Measurements from ENCODE around the gene NOP56. TPM values are rescaled to one million over a fixed set of nuclear protein-coding genes. Genes with fewer than 3 reads are reported as not detected.
A peak's percentile ranks its signal among the peaks of the same experiment; 100 is the strongest.

NOP56 gene
- total and polyA plus RNA-seq, 9 of the 15 experiments (the other 6 are each of a cell fraction or from before 2014, with no cell fraction given), result 295 to 697 (median 439) TPM

DNA sequence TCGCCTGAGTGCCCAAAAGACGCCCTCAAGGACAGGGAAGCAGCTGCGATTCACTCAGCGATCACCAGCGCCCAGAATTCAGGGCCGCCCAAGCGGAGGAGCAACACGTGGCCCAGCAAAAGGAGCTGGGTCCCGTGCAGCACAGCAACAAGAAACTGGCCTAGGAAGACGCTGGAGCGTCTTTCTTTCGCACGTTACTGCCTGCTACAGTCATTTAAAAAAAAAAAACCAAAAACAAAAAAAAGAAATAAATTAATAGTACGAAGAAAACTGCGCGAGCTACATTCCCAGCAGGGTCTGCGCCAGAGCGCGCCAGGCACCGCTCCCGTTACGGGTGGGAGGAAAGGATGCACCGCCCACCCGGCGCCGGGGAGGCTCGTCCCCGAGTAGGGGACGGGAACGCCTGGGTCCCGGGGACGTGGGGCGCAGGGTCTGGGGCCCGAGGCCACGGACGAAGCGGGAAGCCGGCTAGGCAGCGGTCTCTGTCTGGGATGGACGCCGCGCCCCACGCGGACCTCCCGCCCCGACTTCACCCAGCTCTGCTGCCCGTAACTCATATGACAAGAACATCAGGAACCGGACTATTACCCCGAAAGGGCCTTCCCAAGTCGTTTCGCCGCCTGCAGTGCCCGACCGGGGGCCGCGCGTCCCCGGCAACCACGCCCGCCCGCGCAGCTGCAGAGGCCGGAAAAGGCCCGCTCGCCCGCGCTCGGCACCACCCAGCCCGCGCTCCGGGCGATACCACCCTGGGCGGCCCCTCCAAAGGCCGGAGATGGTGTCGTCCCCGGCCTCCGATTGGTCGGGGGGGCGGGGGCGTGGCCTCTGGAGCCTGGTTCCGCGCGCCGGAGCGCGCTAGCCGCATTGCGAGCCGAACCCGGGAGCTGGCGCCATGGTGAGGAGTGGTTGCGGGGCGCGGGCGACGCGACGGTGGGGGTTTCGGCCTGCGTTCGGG lies at the start of gene NOP56 (continued):
- TF ChIP-seq, protein P1, sequence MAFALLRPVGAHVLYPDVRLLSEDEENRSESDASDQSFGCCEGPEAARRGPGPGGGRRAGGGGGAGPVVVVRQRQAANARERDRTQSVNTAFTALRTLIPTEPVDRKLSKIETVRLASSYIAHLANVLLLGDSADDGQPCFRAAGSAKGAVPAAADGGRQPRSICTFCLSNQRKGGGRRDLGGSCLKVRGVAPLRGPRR (CRISPR knock-in tag; IDR thresholded peaks at IDR 0.05), result no peak
- TF ChIP-seq DIDO1 (tag; IDR thresholded peaks at IDR 0.05; ENCODE audit: low read depth) (no peak), NR3C1 (CRISPR knock-in tag; IDR thresholded peaks at IDR 0.05) (0 out of 2 replicates have a peak, but pooled peaks have one; percentile 73), ELF2 (CRISPR knock-in tag; IDR thresholded peaks at IDR 0.05) (no peak), ZNF134 (CRISPR knock-in tag; conservative IDR thresholded peaks at IDR 0.05) (no peak), MYC (IDR thresholded peaks at IDR 0.05; ENCODE audit: low read depth, low read length) (peak; percentile 89), MYC (CRISPR knock-in tag; IDR thresholded peaks at IDR 0.05; ENCODE audit: borderline replicate concordance, low read depth) (peak; percentile 74; the same call in 1 of the 2 replicates), NFRKB (IDR thresholded peaks at IDR 0.05; ENCODE audit: low read depth) (0 out of 2 replicates have a peak, but pooled peaks have one; percentile 57), ZNF76 (CRISPR knock-in tag; IDR thresholded peaks at IDR 0.05; ENCODE audit: borderline replicate concordance) (no peak), L3MBTL2 (IDR thresholded peaks at IDR 0.05) (peak; percentile 77), SMAD3 (CRISPR knock-in tag; conservative IDR thresholded peaks at IDR 0.05) (no peak), MYBL2 (IDR thresholded peaks at IDR 0.05; ENCODE audit: low read depth) (no peak), MYBL2 (CRISPR knock-in tag; IDR thresholded peaks at IDR 0.05; ENCODE audit: borderline replicate concordance) (no peak), HNRNPLL (IDR thresholded peaks at IDR 0.05; ENCODE audit: low read depth, low read length, poor library complexity, severe bottlenecking) (no peak), SRSF1 (IDR thresholded peaks at IDR 0.05; ENCODE audit: low read depth, low read length) (peak; percentile 42; the same call in 1 of the 2 replicates), U2AF1 (optimal IDR thresholded peaks at IDR 0.05; ENCODE audit: low read depth, low read length) (peak; percentile 87), TAF15 (IDR thresholded peaks at IDR 0.05; ENCODE audit: low read depth, low read length) (no peak), ARID1B (IDR thresholded peaks at IDR 0.05) (no peak)
- TF ChIP-seq, protein P2, sequence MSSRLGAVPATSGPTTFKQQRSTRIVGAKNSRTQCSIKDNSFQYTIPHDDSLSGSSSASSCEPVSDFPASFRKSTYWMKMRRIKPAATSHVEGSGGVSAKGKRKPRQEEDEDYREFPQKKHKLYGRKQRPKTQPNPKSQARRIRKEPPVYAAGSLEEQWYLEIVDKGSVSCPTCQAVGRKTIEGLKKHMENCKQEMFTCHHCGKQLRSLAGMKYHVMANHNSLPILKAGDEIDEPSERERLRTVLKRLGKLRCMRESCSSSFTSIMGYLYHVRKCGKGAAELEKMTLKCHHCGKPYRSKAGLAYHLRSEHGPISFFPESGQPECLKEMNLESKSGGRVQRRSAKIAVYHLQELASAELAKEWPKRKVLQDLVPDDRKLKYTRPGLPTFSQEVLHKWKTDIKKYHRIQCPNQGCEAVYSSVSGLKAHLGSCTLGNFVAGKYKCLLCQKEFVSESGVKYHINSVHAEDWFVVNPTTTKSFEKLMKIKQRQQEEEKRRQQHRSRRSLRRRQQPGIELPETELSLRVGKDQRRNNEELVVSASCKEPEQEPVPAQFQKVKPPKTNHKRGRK (tag; IDR thresholded peaks at IDR 0.05), result no peak
- TF ChIP-seq, protein P3, sequence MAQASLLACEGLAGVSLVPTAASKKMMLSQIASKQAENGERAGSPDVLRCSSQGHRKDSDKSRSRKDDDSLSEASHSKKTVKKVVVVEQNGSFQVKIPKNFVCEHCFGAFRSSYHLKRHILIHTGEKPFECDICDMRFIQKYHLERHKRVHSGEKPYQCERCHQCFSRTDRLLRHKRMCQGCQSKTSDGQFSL (CRISPR knock-in tag; IDR thresholded peaks at IDR 0.05), result no peak
- TF ChIP-seq, protein P3 (tag; IDR thresholded peaks at IDR 0.05), result no peak
- TF ChIP-seq, protein P4, sequence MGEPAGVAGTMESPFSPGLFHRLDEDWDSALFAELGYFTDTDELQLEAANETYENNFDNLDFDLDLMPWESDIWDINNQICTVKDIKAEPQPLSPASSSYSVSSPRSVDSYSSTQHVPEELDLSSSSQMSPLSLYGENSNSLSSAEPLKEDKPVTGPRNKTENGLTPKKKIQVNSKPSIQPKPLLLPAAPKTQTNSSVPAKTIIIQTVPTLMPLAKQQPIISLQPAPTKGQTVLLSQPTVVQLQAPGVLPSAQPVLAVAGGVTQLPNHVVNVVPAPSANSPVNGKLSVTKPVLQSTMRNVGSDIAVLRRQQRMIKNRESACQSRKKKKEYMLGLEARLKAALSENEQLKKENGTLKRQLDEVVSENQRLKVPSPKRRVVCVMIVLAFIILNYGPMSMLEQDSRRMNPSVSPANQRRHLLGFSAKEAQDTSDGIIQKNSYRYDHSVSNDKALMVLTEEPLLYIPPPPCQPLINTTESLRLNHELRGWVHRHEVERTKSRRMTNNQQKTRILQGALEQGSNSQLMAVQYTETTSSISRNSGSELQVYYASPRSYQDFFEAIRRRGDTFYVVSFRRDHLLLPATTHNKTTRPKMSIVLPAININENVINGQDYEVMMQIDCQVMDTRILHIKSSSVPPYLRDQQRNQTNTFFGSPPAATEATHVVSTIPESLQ (CRISPR knock-in tag; IDR thresholded peaks at IDR 0.05), result no peak; the same call in 1 of the 2 replicates

Data from K562 (cell line).